ENCODE results near the gene GRID1. TPM values are rescaled to one million over a fixed set of nuclear protein-coding genes. Genes with fewer than 3 reads are reported as not detected.

GRID1 gene
- total and polyA plus RNA-seq, 10 of the 15 experiments (the other 5 are each of a cell fraction or from before 2014, with no cell fraction given) = 0.04 to 0.62 (median 0.08) TPM; not detected in 5

GRCh38 chr10:85682621-85683020, 684.0 kb downstream of the GRID1 start:
- Histone ChIP-seq H3K27me3 (replicated peaks in 1 of 2; ENCODE audit: control insufficient read depth in 2 of 2, insufficient read depth in 2 of 2, low read length in 1 of 2) (no peaks in the 10 kb centered on the region), H3K4me2 (ENCODE audit: control insufficient read depth, insufficient read depth) (no peak overlapping the region), H3K79me2 (ENCODE audit: control insufficient read depth, insufficient read depth, low read length) (no peaks in the 10 kb centered on the region), H4K20me1 (ENCODE audit: control insufficient read depth, insufficient read depth) (no peaks in the 10 kb centered on the region), H3K4me1 (ENCODE audit: control insufficient read depth, insufficient read depth, low read length) (no peaks in the 10 kb centered on the region), H3K4me3 (no peak overlapping the region), H3K36me3 (ENCODE audit: control insufficient read depth in 2 of 2, insufficient read depth in 2 of 2, low read length in 1 of 2) (no peaks in the 10 kb centered on the region), H3K27ac (ENCODE audit: control insufficient read depth, insufficient read depth) (no peak overlapping the region), H3K9me3 (replicated peaks; ENCODE audit: control insufficient read depth, insufficient read depth, low read length) (no peaks in the 10 kb centered on the region), H3K9ac (ENCODE audit: control insufficient read depth, insufficient read depth, low read length) (no peak overlapping the region), H2AFZ (ENCODE audit: control insufficient read depth, low read depth, low read length) (no peak overlapping the region)
- SMC1A ChIA-PET (ENCODE audit: uncharacterized antibody, unreplicated experiment) = interaction anchor here (1.6 kb wide), 1 partner anchor 8 kb away, joined by 3 read pairs; no protein-coding TSS in a partner anchor
- RAD21 ChIA-PET (ENCODE audit: unreplicated experiment) = no interaction called here
- CTCF ChIA-PET = no interaction called here
- no peak for TF ChIP-seq IKZF1 (conservative IDR thresholded peaks at IDR 0.05)
- TF ChIP-seq SMARCA5 (IDR thresholded peaks at IDR 0.05) = no peak
- TF ChIP-seq SRF (IDR thresholded peaks at IDR 0.05; ENCODE audit: low read depth in 2 of 2, low read length in 2 of 2) = no peak
- no peak for TF ChIP-seq ZSCAN29 (IDR thresholded peaks at IDR 0.05)
- no peak for TF ChIP-seq SREBF1 (IDR thresholded peaks at IDR 0.05; ENCODE audit: low read length)
- TF ChIP-seq SREBF2 (IDR thresholded peaks at IDR 0.05; ENCODE audit: low read length) = no peak
- no peak for TF ChIP-seq GABPA (IDR thresholded peaks at IDR 0.05; ENCODE audit: low read depth)
- TF ChIP-seq TCF3 (IDR thresholded peaks at IDR 0.05; ENCODE audit: borderline replicate concordance, insufficient read depth, low read depth, low read length) = no peak
- no peak for TF ChIP-seq HDGF (IDR thresholded peaks at IDR 0.05)
- TF ChIP-seq TCF7 (IDR thresholded peaks at IDR 0.05; ENCODE audit: borderline replicate concordance) = no peak
- no peak for TF ChIP-seq SUPT20H (IDR thresholded peaks at IDR 0.05; ENCODE audit: borderline replicate concordance, control insufficient read depth, low read depth, low read length)
- no peak for TF ChIP-seq E4F1 (IDR thresholded peaks at IDR 0.05; ENCODE audit: borderline replicate concordance, partially characterized antibody)
- TF ChIP-seq USF2 (IDR thresholded peaks at IDR 0.05; ENCODE audit: borderline replicate concordance, low read depth, low read length) = no peak
- no peak for TF ChIP-seq ZNF592 (IDR thresholded peaks at IDR 0.05)
- DNase-seq (ENCODE audit: low read depth, low spot score) (no peak), FAIRE-seq (no peak), ATAC-seq (no peak)
- in situ Hi-C loops (cut with MboI) (no loop called here), intact Hi-C loops (cut with micrococcal nuclease; ENCODE audit: unreplicated experiment) (no loop called here)
- 35% methylated on average over 1 of the region's 1 CpG for WGBS (ENCODE audit: insufficient coverage, insufficient replicate concordance, low lambda C conversion rate, missing lambda C conversion rate)
- no TSS peak for BruUV-seq (replicated peaks)
- POLR2A ChIA-PET = no interaction called here
